Glutamatergic neuron (in vitro differentiated cells): ENCODE measurements around the gene COL6A5. TPM values are rescaled to one million over a fixed set of nuclear protein-coding genes. Genes with fewer than 3 reads are reported as not detected.

Experiments
- DNase-seq: peaks from one replicate; pipeline ENCODE4 v3.0.0; 2022
- H3K27ac Mint-ChIP-seq: one replicate; pipeline ENCODE4 v1.8.0; 2020; ENCODE audit warnings: mild to moderate bottlenecking, mixed read lengths, inconsistent platforms; ENCODE audit not compliant: unreplicated experiment
- H3K27me3 Mint-ChIP-seq: one replicate; pipeline ENCODE4 v1.8.0; 2020; ENCODE audit warnings: mild to moderate bottlenecking, moderate library complexity, mixed read lengths, inconsistent platforms; ENCODE audit not compliant: unreplicated experiment
- H3K36me3 Mint-ChIP-seq: one replicate; pipeline ENCODE4 v1.8.0; 2020; ENCODE audit warnings: mild to moderate bottlenecking, mixed read lengths, inconsistent platforms; ENCODE audit not compliant: unreplicated experiment
- H3K4me1 Mint-ChIP-seq: one replicate; pipeline ENCODE4 v1.8.0; 2020; ENCODE audit warnings: mild to moderate bottlenecking, low read depth, mixed read lengths, inconsistent platforms; ENCODE audit not compliant: unreplicated experiment
- H3K4me3 Mint-ChIP-seq: one replicate; pipeline ENCODE4 v1.8.0; 2020; ENCODE audit warnings: mild to moderate bottlenecking, mixed read lengths, inconsistent platforms; ENCODE audit not compliant: unreplicated experiment
- H3K9me3 Mint-ChIP-seq: one replicate; pipeline ENCODE4 v1.8.0; 2020; ENCODE audit warnings: mild to moderate bottlenecking, moderate library complexity, mixed read lengths, inconsistent platforms; ENCODE audit not compliant: unreplicated experiment
- total RNA-seq: library from RNA; stranded (reverse); fragmentation: NEBNext Ultra II Directional; extraction: Animal tissue kit (Norgen Biotek cat#: 25700); gene quantifications from one replicate; pipeline ENCODE4 v1.2.1, GENCODE V29; 2021; ENCODE audit not compliant: unreplicated experiment
- TF ChIP-seq, protein P1 (sequence below): fragments of 200-600 bp; sonication (generic); IDR thresholded peaks from one replicate; pipeline ENCODE4 v1.5.0; 2021; ENCODE audit not compliant: partially characterized antibody, unreplicated experiment

COL6A5 gene
- total RNA-seq, 1 donor from 2014 or later = not detected

DNA sequence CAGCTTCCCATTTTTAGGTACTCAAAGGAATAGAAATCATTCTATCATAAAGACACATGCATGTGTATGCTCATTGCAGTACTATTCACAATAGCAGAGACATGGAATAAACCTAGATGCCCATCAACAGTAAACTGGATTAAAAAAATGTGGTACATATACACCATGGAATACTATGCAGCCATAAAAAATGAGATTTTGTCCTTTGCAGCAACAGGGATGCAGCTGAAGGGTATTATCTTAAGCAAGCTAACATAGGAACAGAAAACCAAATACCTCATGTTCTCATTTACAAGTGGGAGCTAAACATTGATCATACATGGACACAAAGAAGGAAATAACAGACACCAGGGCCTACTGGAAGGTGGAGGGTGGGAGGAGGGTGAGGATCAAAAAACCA lies 33.1 kb upstream of the COL6A5 start:
- Mint-ChIP-seq H3K36me3 (no peaks in the 10 kb centered on the region), H3K9me3 (no peaks in the 10 kb centered on the region), H3K4me3 (no peak overlapping the region), H3K4me1 (no peaks in the 10 kb centered on the region), H3K27me3 (no peaks in the 10 kb centered on the region), H3K27ac (no peak overlapping the region)
- DNase-seq = no peak
- TF ChIP-seq, protein P1, sequence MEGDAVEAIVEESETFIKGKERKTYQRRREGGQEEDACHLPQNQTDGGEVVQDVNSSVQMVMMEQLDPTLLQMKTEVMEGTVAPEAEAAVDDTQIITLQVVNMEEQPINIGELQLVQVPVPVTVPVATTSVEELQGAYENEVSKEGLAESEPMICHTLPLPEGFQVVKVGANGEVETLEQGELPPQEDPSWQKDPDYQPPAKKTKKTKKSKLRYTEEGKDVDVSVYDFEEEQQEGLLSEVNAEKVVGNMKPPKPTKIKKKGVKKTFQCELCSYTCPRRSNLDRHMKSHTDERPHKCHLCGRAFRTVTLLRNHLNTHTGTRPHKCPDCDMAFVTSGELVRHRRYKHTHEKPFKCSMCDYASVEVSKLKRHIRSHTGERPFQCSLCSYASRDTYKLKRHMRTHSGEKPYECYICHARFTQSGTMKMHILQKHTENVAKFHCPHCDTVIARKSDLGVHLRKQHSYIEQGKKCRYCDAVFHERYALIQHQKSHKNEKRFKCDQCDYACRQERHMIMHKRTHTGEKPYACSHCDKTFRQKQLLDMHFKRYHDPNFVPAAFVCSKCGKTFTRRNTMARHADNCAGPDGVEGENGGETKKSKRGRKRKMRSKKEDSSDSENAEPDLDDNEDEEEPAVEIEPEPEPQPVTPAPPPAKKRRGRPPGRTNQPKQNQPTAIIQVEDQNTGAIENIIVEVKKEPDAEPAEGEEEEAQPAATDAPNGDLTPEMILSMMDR = no peak

DNA sequence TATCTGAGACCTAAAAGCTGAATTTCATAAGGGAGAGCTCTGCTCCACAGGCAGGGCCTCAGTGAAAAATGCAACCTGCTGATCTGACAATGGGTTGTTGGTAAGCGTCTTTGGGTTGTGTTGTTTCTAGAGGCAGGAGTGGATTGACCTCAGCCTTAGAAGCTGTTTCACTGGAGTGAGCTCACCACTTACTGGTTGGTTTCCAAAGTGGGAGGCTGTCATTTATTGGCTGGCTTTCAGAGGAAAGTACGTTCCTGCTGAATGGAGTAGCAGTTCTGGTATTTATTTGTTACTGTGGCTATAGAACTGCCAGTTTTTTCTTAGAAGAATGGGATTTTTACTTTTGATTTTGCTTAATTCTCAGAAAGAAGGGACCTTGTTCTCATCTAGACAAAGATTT lies 29.3 kb upstream of the COL6A5 start:
- H3K36me3 Mint-ChIP-seq = no peaks in the 10 kb centered on the region
- no peak overlapping the region for H3K4me3 Mint-ChIP-seq
- TF ChIP-seq, protein P1 = no peak
- H3K27ac Mint-ChIP-seq = no peak overlapping the region
- H3K9me3 Mint-ChIP-seq = no peaks in the 10 kb centered on the region
- H3K27me3 Mint-ChIP-seq = no peaks in the 10 kb centered on the region
- H3K4me1 Mint-ChIP-seq = no peaks in the 10 kb centered on the region
- no peak for DNase-seq

DNA sequence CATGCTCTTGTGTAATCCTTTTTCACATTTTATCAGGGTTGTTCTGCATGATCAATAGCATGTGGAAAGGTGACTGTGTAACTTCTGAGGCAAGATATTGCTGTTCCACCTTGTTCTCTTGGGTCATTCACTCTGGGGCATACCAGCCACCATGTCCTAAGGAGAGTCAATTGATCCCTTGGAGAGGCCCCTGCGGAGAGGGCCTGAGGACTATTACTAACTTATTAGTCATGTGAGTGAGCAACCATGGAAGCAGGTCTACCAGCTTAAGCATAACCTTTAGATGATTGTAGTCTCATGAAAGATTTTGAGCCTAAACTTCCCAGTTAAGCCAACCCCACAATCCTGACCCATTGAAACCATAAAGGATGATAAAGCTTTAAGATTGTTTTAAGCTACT lies 22.0 kb upstream of the COL6A5 start:
- Mint-ChIP-seq H3K4me1 (no peaks in the 10 kb centered on the region), H3K9me3 (no peaks in the 10 kb centered on the region), H3K36me3 (no peaks in the 10 kb centered on the region), H3K27ac (no peak overlapping the region), H3K4me3 (no peak overlapping the region), H3K27me3 (peaks cover 2% of the 10 kb centered on the region)
- no peak for DNase-seq
- TF ChIP-seq, protein P1 = no peak

DNA sequence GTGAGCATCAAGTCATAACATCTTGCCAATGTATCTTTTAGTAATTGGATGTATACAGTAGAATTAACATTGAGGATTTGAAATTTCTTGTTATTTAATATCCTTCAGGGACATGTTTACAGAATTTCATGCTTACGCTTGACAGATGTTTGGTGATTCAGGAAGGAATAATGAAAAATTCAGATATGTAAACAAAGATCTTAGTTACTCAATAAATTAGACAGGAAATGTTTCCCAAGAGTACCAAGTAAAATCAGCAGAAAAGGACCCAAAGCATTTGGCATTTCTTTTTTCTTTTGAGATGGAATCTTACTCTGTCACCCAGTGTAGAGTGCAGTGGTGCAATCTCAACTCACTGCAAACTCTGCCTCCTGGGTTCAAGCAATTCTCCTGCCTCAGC lies 4.7 kb upstream of the COL6A5 start:
- H3K36me3 Mint-ChIP-seq = peaks cover 9% of the 10 kb centered on the region
- H3K4me1 Mint-ChIP-seq = no peaks in the 10 kb centered on the region
- no peak overlapping the region for H3K27ac Mint-ChIP-seq
- DNase-seq = no peak
- H3K9me3 Mint-ChIP-seq = peaks cover 2% of the 10 kb centered on the region
- no peaks in the 10 kb centered on the region for H3K27me3 Mint-ChIP-seq
- TF ChIP-seq, protein P1 = no peak
- H3K4me3 Mint-ChIP-seq = no peak overlapping the region

DNA sequence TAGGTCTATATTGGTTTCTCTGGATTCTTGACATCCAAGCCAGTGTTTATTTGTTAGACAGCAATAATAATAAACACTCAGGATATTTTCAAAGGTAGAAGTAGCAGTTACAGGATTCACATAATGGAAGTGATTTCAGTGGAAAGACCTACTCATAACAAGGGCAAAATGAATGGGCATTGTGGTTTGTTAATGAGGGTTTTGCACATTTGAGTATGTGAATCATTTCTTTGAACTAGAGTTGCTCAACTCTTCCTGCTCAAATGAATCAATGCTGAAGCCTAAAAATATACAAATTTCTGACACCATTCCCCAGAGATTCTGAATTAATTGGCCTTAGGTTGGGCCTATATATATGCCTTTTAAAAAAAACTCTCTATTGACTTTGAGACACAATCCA lies 4.1 kb upstream of the COL6A5 start:
- H3K27me3 Mint-ChIP-seq = peaks cover under 1% of the 10 kb centered on the region
- no peak overlapping the region for H3K4me3 Mint-ChIP-seq
- no peak for DNase-seq
- peaks cover 9% of the 10 kb centered on the region for H3K36me3 Mint-ChIP-seq
- TF ChIP-seq, protein P1 = no peak
- peaks cover 2% of the 10 kb centered on the region for H3K9me3 Mint-ChIP-seq
- no peak overlapping the region for H3K27ac Mint-ChIP-seq
- no peaks in the 10 kb centered on the region for H3K4me1 Mint-ChIP-seq
